ENCODE results near the gene AGAP1.

The AGAP1 gene

GRCh38 chr2:235870515-235870914 is 376.7 kb downstream of the AGAP1 start:
- H3K27ac ChIP-seq = no peak overlapping the region
- TF ChIP-seq CTCF (conservative IDR thresholded peaks at IDR 0.05) = no peak

- H3K27ac ChIP-seq = no peak overlapping the region
- no peak for TF ChIP-seq CTCF (conservative IDR thresholded peaks at IDR 0.05)
These were observed 382.3 kb downstream of the AGAP1 start for GRCh38 chr2:235876099-235876679.

- no peak for TF ChIP-seq CTCF (conservative IDR thresholded peaks at IDR 0.05)
- no peak overlapping the region for H3K27ac ChIP-seq
These were observed 383.5 kb downstream of the AGAP1 start for GRCh38 chr2:235877275-235877802.

- TF ChIP-seq CTCF (conservative IDR thresholded peaks at IDR 0.05) = no peak
- no peak overlapping the region for H3K27ac ChIP-seq
These were observed 385.3 kb downstream of the AGAP1 start for GRCh38 chr2:235879116-235879515.

- no peak overlapping the region for H3K27ac ChIP-seq
- TF ChIP-seq CTCF (conservative IDR thresholded peaks at IDR 0.05) = no peak
These were observed 389.8 kb downstream of the AGAP1 start for GRCh38 chr2:235883675-235884074.

- H3K27ac ChIP-seq = no peak overlapping the region
- no peak for TF ChIP-seq CTCF (conservative IDR thresholded peaks at IDR 0.05)
These were observed 395.4 kb downstream of the AGAP1 start for GRCh38 chr2:235889302-235889630.

- TF ChIP-seq CTCF (conservative IDR thresholded peaks at IDR 0.05) = no peak
- H3K27ac ChIP-seq = no peak overlapping the region
These were observed 399.4 kb downstream of the AGAP1 start for GRCh38 chr2:235893129-235893698.

Measured in VCaP (cell line).